Esophagus squamous epithelium (tissue), 4 donors: Measurements from ENCODE around the gene CCDC90B.

Source experiments
- POLR2A ChIP-seq, 4 donors: fragments of 450-650 bp; IDR thresholded peaks; one replicate each; pipeline ENCODE4 v1.6.1; 2017; ENCODE audit warnings: antibody characterized with exemption in 4 of 4, mild to moderate bottlenecking in 4 of 4, moderate library complexity in 3 of 4
- TF ChIP-seq, protein P1 (sequence below), 6 experiments: fragments of 450-650 bp in 4 of 6; fragments of 200-600 bp in 2 of 6; sonication (generic) in 2 of 6; IDR thresholded peaks; one replicate each; pipeline ENCODE4 v1.5.1; 2016 to 2019; ENCODE audit warnings: antibody characterized with exemption in 6 of 6, mild to moderate bottlenecking in 4 of 6, moderate library complexity in 4 of 6

DNA sequence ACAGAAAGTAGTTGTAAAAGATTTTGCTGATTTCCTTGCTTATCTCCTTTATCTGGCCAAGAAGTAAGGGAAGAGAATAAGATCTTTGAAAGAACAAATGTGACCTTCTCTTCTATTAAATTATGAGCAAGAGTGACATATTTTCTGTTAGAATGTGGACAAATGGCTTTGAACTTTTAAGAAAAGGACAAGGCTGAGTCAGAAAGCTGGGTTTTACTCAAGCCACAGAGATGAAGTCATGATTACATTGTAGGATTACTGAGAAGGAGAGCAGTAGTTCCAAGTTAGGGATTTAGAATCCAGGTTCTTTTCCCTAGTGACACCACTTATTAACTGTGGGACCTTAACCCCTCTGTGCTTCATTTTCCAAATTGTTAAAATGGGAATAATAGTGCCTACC is 13.5 kb downstream of the CCDC90B start:
- TF ChIP-seq POLR2A (IDR thresholded peaks at IDR 0.05): no peak
- TF ChIP-seq, protein P1, sequence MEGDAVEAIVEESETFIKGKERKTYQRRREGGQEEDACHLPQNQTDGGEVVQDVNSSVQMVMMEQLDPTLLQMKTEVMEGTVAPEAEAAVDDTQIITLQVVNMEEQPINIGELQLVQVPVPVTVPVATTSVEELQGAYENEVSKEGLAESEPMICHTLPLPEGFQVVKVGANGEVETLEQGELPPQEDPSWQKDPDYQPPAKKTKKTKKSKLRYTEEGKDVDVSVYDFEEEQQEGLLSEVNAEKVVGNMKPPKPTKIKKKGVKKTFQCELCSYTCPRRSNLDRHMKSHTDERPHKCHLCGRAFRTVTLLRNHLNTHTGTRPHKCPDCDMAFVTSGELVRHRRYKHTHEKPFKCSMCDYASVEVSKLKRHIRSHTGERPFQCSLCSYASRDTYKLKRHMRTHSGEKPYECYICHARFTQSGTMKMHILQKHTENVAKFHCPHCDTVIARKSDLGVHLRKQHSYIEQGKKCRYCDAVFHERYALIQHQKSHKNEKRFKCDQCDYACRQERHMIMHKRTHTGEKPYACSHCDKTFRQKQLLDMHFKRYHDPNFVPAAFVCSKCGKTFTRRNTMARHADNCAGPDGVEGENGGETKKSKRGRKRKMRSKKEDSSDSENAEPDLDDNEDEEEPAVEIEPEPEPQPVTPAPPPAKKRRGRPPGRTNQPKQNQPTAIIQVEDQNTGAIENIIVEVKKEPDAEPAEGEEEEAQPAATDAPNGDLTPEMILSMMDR (IDR thresholded peaks at IDR 0.05): no peak
